BLaER1 (cell line): ENCODE data around the gene PRDM8.
A peak's percentile ranks its signal among the peaks of the same experiment; 100 is the strongest.
"Not testable (repeated sequence)": the region's sequence is repeated elsewhere in the genome, so short reads cannot be mapped to it uniquely, and the experiment has no call there.

ENCODE experiments used
- H3K27ac ChIP-seq: shearing (Covaris generic); formaldehyde crosslinking; 2 replicates; pipeline ENCODE4 v1.8.1; 2022
- H3K27me3 ChIP-seq: shearing (Covaris generic); formaldehyde crosslinking; 2 replicates; pipeline ENCODE4 v1.8.1; 2022
- H3K36me3 ChIP-seq: shearing (Covaris generic); formaldehyde crosslinking; 2 replicates; pipeline ENCODE4 v1.8.1; 2022
- H3K4me1 ChIP-seq: shearing (Covaris generic); formaldehyde crosslinking; 2 replicates; pipeline ENCODE4 v1.8.1; 2022
- H3K4me2 ChIP-seq: shearing (Covaris generic); formaldehyde crosslinking; 2 replicates; pipeline ENCODE4 v1.8.1; 2022
- H3K4me3 ChIP-seq: shearing (Covaris generic); formaldehyde crosslinking; 2 replicates; pipeline ENCODE4 v1.8.1; 2022
- H3K9ac ChIP-seq: shearing (Covaris generic); formaldehyde crosslinking; 2 replicates; pipeline ENCODE4 v1.8.1; 2022
- H3K9me3 ChIP-seq: shearing (Covaris generic); formaldehyde crosslinking; 2 replicates; pipeline ENCODE4 v1.8.1; 2022
- H4K20me1 ChIP-seq: shearing (Covaris generic); formaldehyde crosslinking; 2 replicates; pipeline ENCODE4 v1.8.1; 2022
- Cebpa-rat ChIP-seq: shearing (Covaris generic); IDR thresholded peaks from 2 replicates; pipeline ENCODE4 v1.8.1; 2022

The PRDM8 gene

DNA sequence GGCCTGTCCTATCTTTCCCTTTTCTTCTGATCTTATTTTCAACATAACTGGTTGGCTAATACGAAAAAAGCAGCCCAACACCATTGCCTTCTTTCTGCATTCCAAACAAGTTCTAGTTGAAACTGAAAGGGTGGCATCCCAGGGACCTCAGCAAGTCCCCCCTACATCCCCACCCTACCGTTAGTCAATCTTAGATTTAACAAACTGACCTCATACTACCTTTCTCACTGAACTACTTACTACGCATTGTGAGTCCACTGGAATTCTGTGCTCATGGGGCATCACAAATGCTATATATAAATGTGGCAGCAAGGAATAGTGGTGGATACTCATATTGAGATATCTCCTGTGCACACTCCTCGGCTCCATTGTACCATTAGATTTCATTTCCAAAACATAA, 36.1 kb downstream of the PRDM8 start:
- no peak overlapping the region for H3K4me2 ChIP-seq

DNA sequence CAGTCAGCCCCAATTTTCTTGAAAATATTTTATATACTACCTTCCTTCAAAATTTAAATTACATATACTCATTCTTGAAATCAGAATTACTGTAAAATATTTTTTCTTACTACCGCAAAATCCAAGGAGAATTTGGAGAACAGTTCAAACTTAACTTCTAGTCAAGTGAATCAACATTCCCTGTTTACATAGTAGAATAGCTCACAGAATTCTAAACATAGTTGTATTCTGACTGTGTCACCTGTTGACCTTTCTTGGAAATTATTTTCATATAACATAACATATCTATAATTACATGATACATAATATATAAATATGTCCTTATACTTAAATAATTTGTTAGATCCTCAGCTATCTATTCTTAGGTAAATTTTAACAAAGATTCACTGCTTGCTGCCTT, 38.1 kb downstream of the PRDM8 start:
- H3K9ac ChIP-seq = no peak overlapping the region
- no peak for TF ChIP-seq Cebpa-rat
- H3K4me3 ChIP-seq = no peak overlapping the region
- no peak overlapping the region for H3K4me2 ChIP-seq
- no peak overlapping the region for H3K27ac ChIP-seq
- H4K20me1 ChIP-seq = no peaks in the 10 kb centered on the region
- H3K4me1 ChIP-seq = no peaks in the 10 kb centered on the region
- H3K27me3 ChIP-seq = no peaks in the 10 kb centered on the region
- H3K9me3 ChIP-seq = no peaks in the 10 kb centered on the region
- H3K36me3 ChIP-seq = no peaks in the 10 kb centered on the region

More for the DNA sequence above, 36.1 kb downstream of the PRDM8 start:
- no peak overlapping the region for H3K27ac ChIP-seq
- H3K27me3 ChIP-seq = no peaks in the 10 kb centered on the region
- no peaks in the 10 kb centered on the region for H3K36me3 ChIP-seq
- H3K4me1 ChIP-seq = no peaks in the 10 kb centered on the region
- no peaks in the 10 kb centered on the region for H4K20me1 ChIP-seq
- no peaks in the 10 kb centered on the region for H3K9me3 ChIP-seq
- no peak for TF ChIP-seq Cebpa-rat
- H3K4me3 ChIP-seq = no peak overlapping the region
- no peak overlapping the region for H3K9ac ChIP-seq

DNA sequence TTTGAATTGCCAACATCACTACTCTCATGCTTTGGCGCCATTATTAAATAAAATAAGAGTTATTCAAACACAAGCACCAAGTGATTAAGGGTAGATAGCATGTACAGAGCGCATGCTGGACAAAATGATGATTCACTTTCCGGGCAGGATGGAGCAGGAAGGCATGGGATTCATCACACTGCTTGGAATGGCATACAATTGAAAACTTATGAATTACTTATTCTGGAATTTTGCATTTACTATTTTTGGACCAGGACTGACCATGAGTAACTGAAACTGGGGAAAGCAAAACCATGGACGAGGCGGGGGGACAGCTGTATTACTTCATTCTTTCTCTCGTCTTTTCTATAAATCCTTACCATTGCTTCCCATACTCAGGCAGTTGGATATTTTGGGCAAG, 40.7 kb downstream of the PRDM8 start:
- no peak overlapping the region for H3K27ac ChIP-seq
- H3K4me1 ChIP-seq = no peaks in the 10 kb centered on the region
- no peak for TF ChIP-seq Cebpa-rat

DNA sequence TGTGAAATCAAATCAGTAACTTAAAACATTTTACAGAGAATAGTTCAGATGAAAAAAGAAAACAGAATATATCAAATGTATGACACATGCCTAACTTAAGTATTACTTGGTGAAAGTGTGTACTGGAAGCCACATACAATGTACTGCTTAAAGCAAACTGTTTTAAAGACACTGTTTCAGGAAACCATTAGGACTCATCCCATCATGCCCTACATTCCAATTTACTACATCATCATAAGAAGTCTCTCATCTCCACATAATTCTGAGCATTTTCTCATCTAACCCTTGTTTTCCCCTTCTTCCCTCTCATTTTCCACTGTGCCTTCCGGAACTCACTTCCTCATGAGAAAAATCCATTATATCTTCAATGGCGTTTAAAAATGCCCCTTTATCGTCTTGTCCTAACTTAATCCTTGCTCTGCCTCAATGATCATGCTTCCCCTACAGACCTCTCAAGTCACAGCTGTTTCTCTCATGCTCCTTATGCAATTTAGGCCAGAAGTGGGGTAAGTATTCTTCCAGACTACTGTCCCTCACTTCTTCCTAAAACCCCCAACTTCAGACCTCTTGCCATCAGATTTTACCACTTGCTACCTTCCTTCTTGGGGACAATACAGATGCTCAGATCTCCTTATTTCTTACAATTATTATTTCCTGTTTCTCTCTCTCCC, 42.3 kb downstream of the PRDM8 start:
- no peak overlapping the region for H3K27ac ChIP-seq
- H3K4me1 ChIP-seq = no peaks in the 10 kb centered on the region
- H3K9ac ChIP-seq = no peak overlapping the region
- no peak for TF ChIP-seq Cebpa-rat
- H3K4me3 ChIP-seq = no peak overlapping the region
- no peaks in the 10 kb centered on the region for H3K9me3 ChIP-seq
- no peaks in the 10 kb centered on the region for H4K20me1 ChIP-seq
- no peaks in the 10 kb centered on the region for H3K27me3 ChIP-seq
- no peaks in the 10 kb centered on the region for H3K36me3 ChIP-seq
- H3K4me2 ChIP-seq = no peak overlapping the region

More for the DNA sequence above, 40.7 kb downstream of the PRDM8 start:
- H3K27me3 ChIP-seq = no peaks in the 10 kb centered on the region
- no peaks in the 10 kb centered on the region for H4K20me1 ChIP-seq
- no peaks in the 10 kb centered on the region for H3K9me3 ChIP-seq
- H3K36me3 ChIP-seq = no peaks in the 10 kb centered on the region
- no peak overlapping the region for H3K4me3 ChIP-seq
- no peak overlapping the region for H3K4me2 ChIP-seq
- no peak overlapping the region for H3K9ac ChIP-seq

DNA sequence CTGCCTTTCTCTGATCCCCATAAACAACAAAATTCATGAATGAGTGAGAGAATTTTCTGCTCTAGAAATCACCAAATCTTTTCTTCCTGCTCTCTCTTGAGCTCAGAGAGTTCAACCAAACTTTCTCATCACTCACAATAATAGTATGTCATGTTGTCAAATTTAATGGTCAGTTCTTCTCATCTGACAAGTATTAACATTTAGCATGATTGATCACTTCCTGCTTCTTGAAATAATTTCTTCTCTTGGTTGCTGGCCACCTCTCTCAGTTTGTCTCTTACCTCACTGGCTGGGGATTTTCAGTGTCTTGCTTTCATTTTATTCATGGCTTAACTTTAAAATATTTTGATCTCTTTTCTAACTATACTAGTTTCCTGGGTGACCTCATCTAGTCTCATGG, 43.7 kb downstream of the PRDM8 start:
- Histone ChIP-seq H3K9ac (no peak overlapping the region), H3K36me3 (no peaks in the 10 kb centered on the region), H3K4me3 (no peak overlapping the region), H3K9me3 (no peaks in the 10 kb centered on the region), H4K20me1 (no peaks in the 10 kb centered on the region), H3K4me2 (no peak overlapping the region), H3K27me3 (no peaks in the 10 kb centered on the region), H3K27ac (no peak overlapping the region), H3K4me1 (no peaks in the 10 kb centered on the region)
- no peak for TF ChIP-seq Cebpa-rat

DNA sequence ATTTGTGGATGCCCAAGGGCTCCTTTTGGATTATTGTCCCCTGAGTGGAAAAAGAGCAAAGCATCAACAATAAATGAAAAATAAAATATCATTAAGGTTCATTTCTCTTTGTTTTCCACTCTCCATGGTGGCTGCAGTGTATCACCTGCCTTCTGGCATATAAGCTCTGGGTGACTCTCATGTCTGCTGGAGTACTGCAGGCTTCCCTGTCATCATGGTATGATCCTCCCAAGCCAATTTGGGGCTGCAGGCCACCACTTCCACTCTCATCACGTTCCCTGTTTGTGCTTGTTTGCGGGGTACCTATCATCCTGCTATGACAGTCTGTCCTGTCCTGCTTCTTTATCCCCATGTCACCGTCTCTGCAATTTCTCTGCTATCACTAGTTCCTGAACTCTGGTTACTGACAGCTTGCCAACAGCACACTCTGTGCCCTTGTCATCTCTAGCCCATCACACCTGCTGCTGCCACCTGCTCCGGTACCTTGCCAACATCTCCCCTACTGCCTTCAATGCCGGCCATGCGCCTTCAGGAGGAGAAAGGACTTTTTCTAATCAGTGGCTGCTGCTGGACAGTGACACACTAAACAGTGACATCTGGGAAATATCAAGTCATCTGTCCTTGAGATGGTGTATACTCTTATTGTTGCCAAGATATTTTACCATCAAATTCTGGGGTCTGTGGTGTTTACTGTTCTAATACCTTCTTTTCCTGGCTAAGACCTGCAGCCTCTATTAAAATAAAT, 46.1 kb downstream of the PRDM8 start:
- H3K27me3 ChIP-seq = no peaks in the 10 kb centered on the region
- H3K4me2 ChIP-seq = no peak overlapping the region
- H3K9ac ChIP-seq = no peak overlapping the region
- no peak overlapping the region for H3K27ac ChIP-seq
- H3K4me3 ChIP-seq = no peak overlapping the region
- no peaks in the 10 kb centered on the region for H3K36me3 ChIP-seq
- no peaks in the 10 kb centered on the region for H3K4me1 ChIP-seq
- no peaks in the 10 kb centered on the region for H3K9me3 ChIP-seq
- TF ChIP-seq Cebpa-rat = no peak
- H4K20me1 ChIP-seq = no peaks in the 10 kb centered on the region

DNA sequence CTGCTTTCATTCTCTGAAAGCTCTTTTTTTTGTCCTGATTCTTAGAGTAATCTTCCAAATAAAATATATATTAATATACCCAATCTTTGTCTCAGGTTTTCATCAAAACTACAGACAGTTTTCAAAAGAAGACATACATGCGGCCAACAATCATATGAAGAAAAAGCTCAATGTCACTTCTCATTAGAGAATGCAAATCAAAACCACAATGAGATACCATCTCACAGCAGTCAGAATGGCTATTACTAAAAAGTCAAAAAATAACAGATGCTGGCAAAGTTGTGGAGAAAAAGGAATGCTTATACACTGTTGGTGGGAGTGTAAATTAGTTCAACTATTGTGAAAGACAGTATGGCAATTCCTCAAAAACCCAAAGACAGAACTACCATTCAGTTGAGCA, 50.2 kb downstream of the PRDM8 start:
- H3K4me3 ChIP-seq, H3K27me3 ChIP-seq, H4K20me1 ChIP-seq, H3K4me1 ChIP-seq, H3K4me2 ChIP-seq, H3K27ac ChIP-seq, H3K36me3 ChIP-seq, H3K9me3 ChIP-seq, H3K9ac ChIP-seq: not testable (repeated sequence)

DNA sequence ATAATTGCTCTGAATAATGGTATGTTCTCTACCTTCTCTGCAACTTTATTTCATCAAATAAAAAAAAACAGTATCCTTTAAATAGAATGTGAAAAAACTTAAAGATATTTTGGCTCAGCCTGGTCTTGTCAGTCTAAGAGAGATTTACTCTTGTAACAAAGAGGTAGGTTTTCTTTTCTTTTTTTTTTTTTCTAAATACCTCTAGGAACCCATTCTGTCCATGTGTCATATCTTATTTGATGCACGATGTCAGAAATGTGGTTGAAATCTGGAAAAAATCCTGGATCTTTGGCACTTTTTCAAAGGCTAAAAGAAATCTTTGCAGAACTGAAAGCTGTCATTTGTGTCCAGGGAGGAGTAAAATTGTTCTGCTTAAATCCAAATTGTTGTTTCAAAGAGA, 51.8 kb downstream of the PRDM8 start:
- peaks cover 13% of the 10 kb centered on the region for H3K4me1 ChIP-seq
- no peak overlapping the region for H3K4me2 ChIP-seq
- no peak overlapping the region for H3K4me3 ChIP-seq
- H3K27ac ChIP-seq = no peak overlapping the region
- H3K36me3 ChIP-seq = no peaks in the 10 kb centered on the region
- H3K9me3 ChIP-seq = no peaks in the 10 kb centered on the region
- no peaks in the 10 kb centered on the region for H4K20me1 ChIP-seq
- TF ChIP-seq Cebpa-rat = no peak
- no peaks in the 10 kb centered on the region for H3K27me3 ChIP-seq
- H3K9ac ChIP-seq = no peak overlapping the region

DNA sequence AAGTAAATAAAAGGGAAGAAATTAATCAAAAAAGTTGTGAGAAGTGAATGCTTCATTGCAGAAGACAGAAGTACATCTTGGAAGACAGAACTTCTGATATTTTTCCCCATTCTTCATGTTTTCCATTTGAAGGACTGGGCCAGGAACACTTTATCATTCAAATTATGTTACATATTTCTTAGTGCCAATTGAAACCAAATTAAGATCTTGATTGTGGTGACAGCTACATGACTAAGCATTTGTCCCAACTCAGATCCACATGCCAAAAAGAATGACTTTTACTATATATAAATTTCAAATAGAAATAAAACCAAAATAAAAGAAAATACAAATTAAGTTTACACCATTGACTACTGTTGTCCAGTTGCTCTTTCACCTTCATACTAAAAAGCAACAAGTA, 55.1 kb downstream of the PRDM8 start:
- H3K27ac ChIP-seq = no peak overlapping the region

DNA sequence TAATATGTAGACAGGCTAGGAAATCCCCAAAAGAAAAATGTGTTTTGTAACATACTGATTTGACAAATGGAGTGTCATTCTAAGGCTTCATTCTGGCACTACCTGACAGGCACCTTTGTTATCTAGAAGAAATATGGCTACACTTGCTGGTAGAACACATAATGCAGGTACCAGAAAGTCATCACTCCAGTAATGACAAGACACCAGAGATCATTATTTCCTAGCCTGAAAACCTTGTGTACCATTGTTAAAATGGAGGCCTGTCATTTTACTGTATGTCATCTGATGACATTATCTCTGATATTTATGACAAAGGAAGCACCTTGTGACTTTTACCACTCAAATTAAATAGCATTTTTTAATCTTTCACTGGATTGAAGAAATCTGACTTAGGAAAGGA, 55.6 kb downstream of the PRDM8 start:
- no peaks in the 10 kb centered on the region for H4K20me1 ChIP-seq
- peak overlapping the region; percentile 59 for H3K4me2 ChIP-seq
- no peaks in the 10 kb centered on the region for H3K9me3 ChIP-seq
- no peak overlapping the region for H3K4me3 ChIP-seq
- peaks cover 13% of the 10 kb centered on the region for H3K4me1 ChIP-seq
- H3K9ac ChIP-seq = no peak overlapping the region
- H3K36me3 ChIP-seq = no peaks in the 10 kb centered on the region
- no peaks in the 10 kb centered on the region for H3K27me3 ChIP-seq
- no peak overlapping the region for H3K27ac ChIP-seq
- no peak for TF ChIP-seq Cebpa-rat

More for the DNA sequence above, 55.1 kb downstream of the PRDM8 start:
- Histone ChIP-seq H3K4me2 (no peak overlapping the region), H3K9me3 (no peaks in the 10 kb centered on the region), H3K36me3 (no peaks in the 10 kb centered on the region), H3K27me3 (no peaks in the 10 kb centered on the region), H4K20me1 (no peaks in the 10 kb centered on the region), H3K4me3 (no peak overlapping the region), H3K9ac (no peak overlapping the region), H3K4me1 (peaks cover 13% of the 10 kb centered on the region)
- no peak for TF ChIP-seq Cebpa-rat
